Adipose tissue (tissue), 3 donors: ENCODE measurements around the gene SPATA12. TPM values are rescaled to one million over a fixed set of nuclear protein-coding genes. Genes with fewer than 3 reads are reported as not detected.

Experiments
- H3K27ac ChIP-seq: one replicate; pipeline ENCODE4 v1.5.1; 2013; ENCODE audit warnings: low read depth, low read length
- WGBS, 3 donors: extraction: QIAGEN DNeasy Blood & Tissue Kit; methylation state at CpG; one replicate each; pipeline ENCODE4 v1.1.7; 2013; 5-methylcytosine and 5-hydroxymethylcytosine counted together
- polyA plus RNA-seq, 3 donors: library from polyadenylated mRNA; stranded (reverse); fragments of 200-250 nt; gene quantifications; one replicate each; pipeline ENCODE4 v1.2.3, GENCODE V29; 2013
- donor health status: healthy with polysubstance abuse.
- donor health status: Bipolar disorder and iron deficiency.
- donor health status: healthy.

The SPATA12 gene
- polyA plus RNA-seq, 3 donors = 0.11 TPM; not detected in 2

- no peak overlapping the region for H3K27ac ChIP-seq
- WGBS, 3 donors = 93 to 96% (median 94%) methylated on average over 23 of the region's 23 CpGs
Observed at GRCh38 chr3:57097536-57097935, 37.1 kb downstream of the SPATA12 start.

DNA sequence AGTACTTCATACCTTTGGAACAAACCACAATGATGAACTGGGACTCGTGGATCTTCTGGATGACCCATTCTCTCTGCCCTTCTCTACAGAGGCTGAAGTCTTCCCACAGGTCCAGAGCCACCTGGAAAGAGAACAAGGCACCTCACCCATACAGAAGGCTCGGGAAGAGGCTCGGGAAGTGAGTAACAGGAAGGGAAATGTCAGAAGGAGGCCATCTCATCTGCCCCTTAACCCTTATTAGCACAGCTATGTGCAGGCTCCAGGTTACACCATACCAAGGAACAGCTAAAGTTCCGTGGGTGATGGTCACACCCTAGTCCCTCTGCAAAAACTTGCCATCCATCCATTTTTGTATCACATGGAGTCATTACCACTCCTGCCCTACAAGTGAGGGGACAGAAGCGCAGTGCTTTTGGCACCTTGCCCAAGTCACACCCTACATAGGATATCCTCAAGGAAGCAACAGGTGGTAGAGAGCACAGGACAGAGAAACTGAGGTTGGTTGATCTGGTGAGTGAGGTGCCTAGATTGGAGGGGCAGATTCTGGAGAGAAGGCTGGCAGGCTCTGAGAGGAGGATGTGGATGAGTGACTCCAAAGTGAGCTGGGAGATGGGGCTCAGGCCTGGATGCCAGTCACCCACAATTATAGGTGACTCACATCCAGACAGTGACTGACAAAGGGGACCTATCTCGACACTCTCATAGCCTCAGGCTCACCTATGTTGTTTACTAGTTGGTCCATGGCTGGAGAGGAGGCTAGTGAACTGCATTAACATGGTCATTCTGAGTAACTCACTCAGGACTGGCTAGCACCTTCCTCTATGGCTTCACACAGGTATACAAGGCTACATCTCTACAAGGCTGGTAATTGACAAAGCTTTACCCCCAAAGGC, 38.2 kb downstream of the SPATA12 start:
- H3K27ac ChIP-seq = no peak overlapping the region
- WGBS, 3 donors = 57 to 79% (median 72%) methylated on average over 6 of the region's 6 CpGs

DNA sequence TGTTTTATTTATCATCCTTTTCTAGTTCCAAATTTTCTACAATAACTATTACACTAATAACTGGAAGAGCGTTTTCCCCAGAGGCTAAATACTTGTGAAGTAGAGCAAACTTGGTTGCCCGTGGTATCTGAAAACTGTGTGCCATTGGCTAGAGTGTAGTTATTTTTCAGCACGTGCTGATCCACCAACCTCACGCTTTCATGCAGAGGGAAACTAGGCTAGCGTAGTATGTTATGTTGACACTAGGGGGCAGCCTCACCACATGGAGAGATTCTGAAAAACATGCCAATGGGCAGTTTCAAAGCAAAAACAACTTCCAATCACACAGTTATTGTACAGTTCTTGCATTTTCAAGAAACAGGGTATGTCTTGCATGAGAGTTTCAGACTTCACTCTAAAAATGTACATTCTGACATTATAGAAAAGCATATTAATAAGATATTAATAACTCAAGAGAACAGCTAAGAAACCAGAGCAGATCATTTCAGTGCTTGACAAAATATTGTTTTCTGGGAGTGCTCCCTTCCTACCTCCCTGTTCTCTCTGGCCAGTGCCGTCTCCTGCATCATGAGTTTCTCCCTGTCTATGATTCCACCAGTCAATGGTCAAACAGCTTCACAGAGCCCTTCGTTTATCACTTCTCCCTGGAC, 39.7 kb downstream of the SPATA12 start:
- H3K27ac ChIP-seq = no peak overlapping the region
- 12 to 14% (median 12%) methylated on average over 7 of the region's 7 CpGs for WGBS, 3 donors

DNA sequence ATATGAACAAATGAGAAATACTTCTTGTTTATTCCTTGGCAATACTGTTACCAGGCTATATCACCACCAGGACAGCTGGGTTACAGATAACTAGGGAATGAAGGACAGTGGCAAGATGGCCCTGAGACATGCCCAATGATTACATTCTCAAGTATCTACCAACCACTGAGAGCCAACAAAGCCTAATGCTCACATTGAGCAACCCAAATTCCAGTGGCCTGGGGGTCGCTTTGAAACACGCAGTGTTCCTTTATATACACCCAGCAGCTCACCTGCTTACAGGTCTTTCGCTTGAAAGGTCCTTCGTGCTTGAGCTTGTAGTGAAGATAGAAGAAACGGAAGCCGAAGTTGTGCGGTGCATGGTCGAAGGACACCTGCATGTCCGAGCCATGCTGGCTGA, 45.1 kb downstream of the SPATA12 start:
- no peak overlapping the region for H3K27ac ChIP-seq
- 96 to 98% (median 97%) methylated on average over 9 of the region's 9 CpGs for WGBS, 3 donors

DNA sequence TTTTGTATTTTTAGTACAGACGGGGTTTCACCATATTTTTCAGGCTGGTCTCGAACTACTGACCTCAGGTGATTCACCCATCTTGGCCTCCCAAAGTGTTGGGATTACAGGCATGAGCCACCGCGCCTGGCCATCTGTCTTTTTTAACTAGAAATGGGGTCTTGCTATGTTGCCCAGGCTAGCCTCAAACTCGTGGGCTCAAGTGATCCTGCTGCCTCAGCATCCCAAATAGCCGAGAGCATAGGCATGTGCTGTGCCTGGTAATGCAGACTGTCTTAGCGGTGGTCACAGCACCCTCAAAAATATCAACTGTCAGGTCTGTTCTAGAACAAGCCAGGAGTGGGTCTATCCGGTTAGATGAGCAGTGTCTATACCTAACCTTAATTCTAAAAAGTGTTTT, 48.2 kb downstream of the SPATA12 start:
- 97 to 99% (median 97%) methylated on average over 8 of the region's 8 CpGs for WGBS, 3 donors
- H3K27ac ChIP-seq = no peak overlapping the region

GRCh38 chr3:57109437-57110199, 49.2 kb downstream of the SPATA12 start:
- WGBS, 3 donors = 78 to 88% (median 83%) methylated on average over 15 of the region's 15 CpGs
- H3K27ac ChIP-seq = no peak overlapping the region

- H3K27ac ChIP-seq = no peak overlapping the region
- 68 to 92% (median 89%) methylated on average over 4 of the region's 4 CpGs for WGBS, 3 donors
Observed at GRCh38 chr3:57110214-57110613, 49.8 kb downstream of the SPATA12 start.

DNA sequence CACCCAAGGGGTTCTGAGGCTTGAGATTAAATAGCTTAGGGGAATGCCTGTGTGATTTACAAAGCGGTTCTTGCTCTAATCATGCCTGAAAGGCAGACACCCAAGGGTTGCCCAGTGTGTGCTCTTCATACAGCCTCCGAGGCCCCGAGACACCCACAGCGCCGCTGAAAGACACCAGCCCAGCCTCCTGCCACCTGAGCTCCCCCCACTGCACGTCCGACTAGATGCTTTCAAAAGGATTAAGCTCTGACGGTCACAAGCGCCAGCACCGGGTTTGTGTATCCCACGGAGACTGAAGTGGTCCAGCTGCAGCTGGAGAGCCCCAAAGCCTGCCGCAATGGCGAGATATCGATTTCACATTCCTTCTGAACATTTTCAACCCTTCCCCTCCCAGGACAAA, 50.3 kb downstream of the SPATA12 start:
- 45 to 81% (median 68%) methylated on average over 14 of the region's 14 CpGs for WGBS, 3 donors
- H3K27ac ChIP-seq = no peak overlapping the region

DNA sequence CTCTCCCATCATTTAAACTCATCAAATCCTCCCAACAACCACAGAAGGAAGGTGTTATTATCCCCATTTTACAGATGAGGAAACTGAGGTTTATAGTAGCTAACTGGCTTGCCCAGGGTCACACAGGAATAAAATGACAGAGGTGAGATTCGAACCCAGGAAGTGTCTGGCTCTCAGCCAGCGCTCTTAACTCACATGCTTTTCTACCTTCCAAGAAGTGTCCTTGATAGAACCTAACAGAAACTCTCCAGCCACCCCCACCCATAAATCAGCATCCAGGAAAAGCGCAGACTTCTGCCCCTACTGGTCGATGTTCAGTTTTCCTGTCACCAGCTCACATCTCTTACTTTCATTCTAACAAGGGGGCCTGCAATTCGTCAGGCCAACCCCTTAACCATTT, 51.7 kb downstream of the SPATA12 start:
- 46 to 66% (median 54%) methylated on average over 5 of the region's 5 CpGs for WGBS, 3 donors
- no peak overlapping the region for H3K27ac ChIP-seq

GRCh38 chr3:57116501-57116900, 56.0 kb downstream of the SPATA12 start:
- WGBS, 3 donors = 85 to 97% (median 97%) methylated on average over 3 of the region's 3 CpGs
- H3K27ac ChIP-seq = no peak overlapping the region

- 53 to 58% (median 57%) methylated on average over 3 of the region's 3 CpGs for WGBS, 3 donors
- no peak overlapping the region for H3K27ac ChIP-seq
Observed at GRCh38 chr3:57118254-57118653, 57.8 kb downstream of the SPATA12 start.

- no peak overlapping the region for H3K27ac ChIP-seq
- WGBS, 3 donors = 66 to 77% (median 71%) methylated on average over 3 of the region's 3 CpGs
Observed at GRCh38 chr3:57120040-57120439, 59.6 kb downstream of the SPATA12 start.

- no peak overlapping the region for H3K27ac ChIP-seq
- 62 to 66% (median 65%) methylated on average over 10 of the region's 10 CpGs for WGBS, 3 donors
Observed at GRCh38 chr3:57120451-57121174, 60.1 kb downstream of the SPATA12 start.

Other genes starting within 250 kb of the SPATA12 start
- gene IL17RD, start 104.7 kb downstream of the SPATA12 start, polyA plus RNA-seq = 1 to 10 TPM in 1 of 3 donors, under 1 TPM in 2; 0.60 to 3.1 (median 0.85) TPM
- gene HESX1, start 139.3 kb downstream of the SPATA12 start, polyA plus RNA-seq = under 1 TPM; 0.56 to 0.64 (median 0.61) TPM
- gene APPL1, start 167.1 kb downstream of the SPATA12 start, polyA plus RNA-seq = 10 to 100 TPM; 16.2 to 21.9 (median 19.5) TPM
- not detected for gene ASB14, start 232.0 kb downstream of the SPATA12 start, polyA plus RNA-seq